Measurements from ENCODE around the gene KDM1A.

KDM1A gene

GRCh38 chr1:23110391-23110790 is 91.1 kb downstream of the KDM1A start:
- DNase-seq (ENCODE audit: low spot score): no peak

DNA sequence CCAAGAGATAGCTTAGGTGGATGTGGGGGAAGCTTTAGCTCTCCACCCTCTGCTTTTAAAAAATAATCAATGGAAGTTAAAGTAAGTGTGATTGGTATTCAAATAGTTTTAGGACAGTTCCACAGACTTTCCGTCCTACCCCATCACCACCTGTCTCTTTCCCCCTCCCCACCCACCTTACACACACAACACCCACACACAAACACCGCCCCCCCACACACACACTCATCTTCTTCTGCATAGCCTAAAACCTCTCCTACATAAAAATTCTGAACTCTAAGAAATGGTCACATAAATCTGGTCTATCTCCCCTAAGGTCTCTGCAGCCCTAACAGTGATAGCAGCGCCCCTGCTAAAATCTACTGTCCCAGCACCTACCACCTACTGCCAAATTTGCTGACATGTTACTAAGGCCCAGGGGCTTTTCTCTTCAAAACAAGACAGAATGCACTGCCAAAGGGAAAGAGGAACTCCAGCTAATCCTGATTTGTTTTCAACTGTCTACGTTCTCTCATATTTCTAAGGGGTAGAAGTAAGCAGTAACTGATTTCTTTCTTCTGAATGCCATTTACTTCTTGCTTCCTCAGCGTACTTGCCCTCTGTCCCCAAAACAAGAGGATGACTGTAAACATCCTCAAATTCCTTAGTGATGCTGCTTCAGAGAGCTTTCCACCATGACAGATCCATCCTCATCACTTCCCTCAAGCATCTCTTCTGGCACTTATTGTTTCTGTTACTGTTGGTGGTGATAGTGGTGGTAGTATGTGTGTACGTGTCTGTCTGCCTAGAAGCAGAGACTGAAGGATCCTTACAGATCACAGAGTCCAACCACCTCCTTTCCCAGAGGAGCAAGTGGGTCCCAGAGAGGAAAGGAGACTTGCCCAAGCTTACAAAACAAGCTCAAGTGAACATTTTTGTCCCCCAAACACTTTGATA is 92.6 kb downstream of the KDM1A start:
- no peak for DNase-seq (ENCODE audit: low spot score)

GRCh38 chr1:23114424-23115079 is 95.3 kb downstream of the KDM1A start:
- DNase-seq (ENCODE audit: low spot score): no peak

DNA sequence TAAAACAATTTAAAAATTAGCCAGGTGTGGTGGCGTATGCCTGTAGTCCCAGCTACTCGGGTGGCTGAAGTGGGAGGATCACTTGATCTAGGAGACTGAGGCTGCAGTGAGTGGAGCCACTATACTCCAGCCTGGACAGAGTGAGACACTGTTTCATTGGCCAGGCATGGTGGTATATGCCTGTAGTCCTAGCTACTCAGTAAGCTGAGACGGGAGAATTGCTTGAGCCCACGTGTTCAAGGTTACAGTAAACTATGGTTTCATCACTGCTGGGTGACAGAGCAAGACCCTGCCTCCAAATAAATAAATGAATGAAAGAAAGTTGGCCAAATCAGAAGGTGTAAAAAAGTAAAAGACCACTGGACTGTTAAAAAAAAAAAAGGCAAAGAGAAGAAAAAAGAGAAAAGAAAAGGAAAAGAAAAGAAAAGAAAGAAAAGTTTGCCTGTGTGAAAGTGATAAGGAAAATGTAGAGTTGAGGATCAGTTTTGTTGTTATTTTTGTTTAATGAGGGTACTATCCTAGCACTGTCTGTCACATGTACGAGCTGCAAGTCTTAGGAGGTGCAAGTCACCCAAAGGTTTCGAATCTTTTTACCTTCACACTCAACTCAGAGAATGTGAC is 97.1 kb downstream of the KDM1A start:
- no peak for DNase-seq (ENCODE audit: low spot score)

GRCh38 chr1:23116921-23117699 is 97.8 kb downstream of the KDM1A start:
- no peak for DNase-seq (ENCODE audit: low spot score)

DNA sequence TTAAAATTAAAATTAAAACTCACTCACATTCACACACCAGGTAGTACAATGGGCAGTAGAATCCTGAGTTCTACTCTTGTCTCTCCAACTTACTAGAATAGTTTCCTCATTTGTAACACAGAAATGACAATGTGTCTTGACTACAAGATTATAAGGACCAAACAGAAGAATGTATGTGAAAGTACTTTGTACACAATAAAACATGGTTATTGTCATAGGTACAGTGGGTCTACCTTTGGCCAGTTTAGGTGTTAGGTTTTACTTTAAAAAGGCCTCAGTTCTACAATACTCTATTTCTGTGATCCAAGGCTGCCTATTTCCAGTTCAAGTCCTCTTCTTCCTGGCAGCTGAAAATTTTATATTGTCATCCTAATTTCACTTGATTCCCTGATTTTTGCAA is 99.1 kb downstream of the KDM1A start:
- DNase-seq (ENCODE audit: low spot score): no peak

GRCh38 chr1:23118957-23119792 is 99.9 kb downstream of the KDM1A start:
- no peak for DNase-seq (ENCODE audit: low spot score)

DNA sequence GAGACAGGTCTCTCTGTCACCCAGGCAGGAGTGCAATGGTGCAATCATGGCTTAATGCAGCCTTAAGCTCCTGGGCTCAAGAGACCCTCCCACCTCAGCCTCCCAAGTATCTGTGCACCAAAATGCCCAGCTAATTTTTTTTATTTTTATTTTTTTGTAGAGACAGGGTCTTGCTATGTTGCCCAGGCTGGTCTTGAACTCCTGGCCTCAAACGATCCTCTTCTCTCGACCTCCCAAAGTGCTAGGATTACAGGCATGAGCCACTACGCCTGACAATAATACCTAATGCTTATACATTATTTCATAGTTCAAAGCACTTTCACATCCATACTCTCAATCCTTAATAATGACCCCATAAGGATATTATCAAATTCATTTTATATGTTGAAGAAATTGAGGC is 101.1 kb downstream of the KDM1A start:
- no peak for DNase-seq (ENCODE audit: low spot score)

- DNase-seq (ENCODE audit: low spot score): peak; percentile 40
Measured at GRCh38 chr1:23122023-23122748, 102.9 kb downstream of the KDM1A start.

GRCh38 chr1:23122796-23123195 is 103.5 kb downstream of the KDM1A start:
- no peak for DNase-seq (ENCODE audit: low spot score)

GRCh38 chr1:23123528-23123927 is 104.3 kb downstream of the KDM1A start:
- DNase-seq (ENCODE audit: low spot score): no peak

GRCh38 chr1:23124259-23125026 is 105.2 kb downstream of the KDM1A start:
- DNase-seq (ENCODE audit: low spot score): no peak

DNA sequence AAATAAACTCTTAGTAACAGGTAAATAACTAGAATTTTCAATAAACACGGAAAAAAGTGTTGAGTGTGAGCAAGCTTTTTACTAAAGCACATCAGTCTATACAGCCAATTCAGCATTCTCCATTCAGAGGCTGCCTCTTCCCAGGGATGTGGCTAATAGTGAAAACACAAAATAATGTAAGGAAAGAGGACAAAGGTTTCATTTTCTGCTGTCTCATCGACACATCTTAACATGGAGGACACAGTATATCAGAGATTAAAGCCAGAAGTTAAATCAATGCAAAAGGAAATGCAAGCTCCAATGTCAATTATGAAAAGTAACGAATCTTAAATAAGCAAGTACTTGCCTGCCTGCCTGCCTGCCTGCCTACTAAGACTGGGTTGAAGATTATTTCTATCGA is 106.2 kb downstream of the KDM1A start:
- no peak for DNase-seq (ENCODE audit: low spot score)

DNA sequence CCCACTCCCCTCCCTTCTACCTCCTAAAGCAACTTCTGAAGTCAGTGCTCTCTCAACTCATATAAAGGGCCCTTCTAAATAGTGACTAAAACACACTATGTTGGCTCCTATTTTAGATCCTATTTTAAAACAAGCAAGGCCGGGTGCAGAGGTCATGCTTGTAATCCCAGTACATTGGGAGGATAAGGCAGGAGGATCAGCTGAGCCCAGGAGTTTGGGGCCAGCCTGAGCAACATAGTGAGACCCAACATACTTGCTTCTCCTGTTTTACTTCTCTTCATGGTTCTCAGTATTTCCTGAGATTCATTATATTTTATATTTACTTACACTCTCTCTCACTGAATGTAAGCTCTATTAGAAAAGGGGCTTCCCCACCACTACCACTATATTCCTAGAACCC is 106.9 kb downstream of the KDM1A start:
- no peak for DNase-seq (ENCODE audit: low spot score)

DNA sequence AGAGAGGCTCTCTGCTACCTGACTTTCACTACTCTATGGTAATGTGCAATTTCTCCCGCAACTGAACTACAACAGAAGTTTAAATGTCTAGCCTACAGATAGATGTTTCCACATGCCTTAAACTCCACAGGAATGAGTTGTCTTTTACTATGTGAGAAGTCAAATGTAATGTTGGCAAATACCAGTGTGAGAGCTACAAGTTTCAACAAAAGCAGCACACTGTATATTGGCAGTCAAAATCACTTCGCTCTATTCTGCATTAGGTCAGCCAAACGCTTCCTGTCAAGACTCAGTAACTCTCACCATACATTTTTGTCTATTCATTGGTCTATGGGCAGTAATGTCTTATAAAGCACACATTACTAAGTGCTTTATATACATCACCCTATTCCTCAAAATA is 107.5 kb downstream of the KDM1A start:
- DNase-seq (ENCODE audit: low spot score): no peak

DNA sequence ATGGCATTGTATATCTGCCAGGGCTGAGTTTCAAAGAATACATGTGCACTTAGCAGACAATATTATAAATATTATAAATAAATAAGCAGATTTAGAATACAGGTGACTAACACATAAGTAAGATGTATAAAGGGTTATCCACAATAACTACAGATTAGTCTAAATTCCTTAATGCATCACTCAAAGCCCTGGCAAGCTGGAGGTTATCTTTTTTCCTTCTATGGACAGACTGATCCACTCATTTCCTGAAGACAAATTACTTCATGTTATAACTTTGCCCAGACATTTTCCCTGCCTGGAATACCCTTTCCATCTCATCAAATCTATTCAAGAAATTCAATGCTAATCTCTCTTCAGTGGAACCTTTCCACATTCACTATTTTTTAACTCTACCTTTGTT is 110.6 kb downstream of the KDM1A start:
- DNase-seq (ENCODE audit: low spot score): no peak

DNA sequence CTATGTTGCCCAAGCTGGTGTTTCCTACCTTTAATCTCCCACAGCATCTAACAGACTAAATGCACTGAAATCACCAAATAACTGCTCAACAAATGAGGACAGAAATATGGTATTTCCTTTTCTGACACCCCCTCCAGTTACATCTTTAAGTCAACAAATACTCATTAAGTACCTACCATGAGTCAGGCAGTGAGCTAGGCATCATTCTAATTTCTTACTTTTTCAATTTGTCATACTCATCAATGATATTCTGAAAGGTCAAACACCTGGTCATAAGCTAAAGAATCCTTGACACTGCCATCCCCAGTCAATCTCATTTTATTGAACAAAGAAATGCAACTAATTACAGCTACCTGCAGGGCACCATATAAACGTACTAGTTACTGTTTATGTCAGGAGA is 112.8 kb downstream of the KDM1A start:
- DNase-seq (ENCODE audit: low spot score): no peak
